AG09309 (cell line): Measurements from ENCODE around the gene RIOK1.

ENCODE experiments used
- DNase-seq: peaks from one replicate; pipeline ENCODE4 v3.0.0-alpha.2; 2010; ENCODE audit warnings: low read depth
- H3K4me3 ChIP-seq: 2 replicates; pipeline ENCODE4 v1.5.1; 2011; ENCODE audit warnings: mild to moderate bottlenecking, low read depth, low read length, moderate library complexity; ENCODE audit not compliant: control insufficient read depth
- CTCF ChIP-seq: IDR thresholded peaks from 2 replicates; pipeline ENCODE4 v1.5.1; 2011; ENCODE audit warnings: mild to moderate bottlenecking, low read depth, low read length, inconsistent platforms; ENCODE audit not compliant: insufficient read depth, control insufficient read depth; ENCODE audit errors: missing control alignments

RIOK1 gene

GRCh38 chr6:7391151-7391550, 1.5 kb downstream of the RIOK1 start:
- no peak for DNase-seq
- TF ChIP-seq CTCF = no peak

GRCh38 chr6:7392402-7392801, 2.8 kb downstream of the RIOK1 start:
- DNase-seq = no peak

More at GRCh38 chr6:7391151-7391550, 1.5 kb downstream of the RIOK1 start:
- H3K4me3 ChIP-seq = no peak overlapping the region

GRCh38 chr6:7401075-7401474, 11.5 kb downstream of the RIOK1 start:
- H3K4me3 ChIP-seq = no peak overlapping the region
- no peak for TF ChIP-seq CTCF
- DNase-seq = peak; percentile 46

More at GRCh38 chr6:7392402-7392801, 2.8 kb downstream of the RIOK1 start:
- TF ChIP-seq CTCF = no peak
- no peak overlapping the region for H3K4me3 ChIP-seq

- H3K4me3 ChIP-seq = no peak overlapping the region
- DNase-seq = no peak
- no peak for TF ChIP-seq CTCF
Observed at GRCh38 chr6:7402716-7403115, 13.1 kb downstream of the RIOK1 start.

GRCh38 chr6:7404546-7404945, 14.9 kb downstream of the RIOK1 start:
- no peak for DNase-seq
- H3K4me3 ChIP-seq = no peak overlapping the region
- no peak for TF ChIP-seq CTCF

- TF ChIP-seq CTCF = no peak
- H3K4me3 ChIP-seq = no peak overlapping the region
- DNase-seq = no peak
Observed at GRCh38 chr6:7406743-7407142, 17.1 kb downstream of the RIOK1 start.

GRCh38 chr6:7409740-7410139, 20.1 kb downstream of the RIOK1 start:
- no peak for TF ChIP-seq CTCF
- DNase-seq = no peak
- H3K4me3 ChIP-seq = no peak overlapping the region
